ENCODE results near the gene GNB5.
"Not testable (repeated sequence)": the region's sequence is repeated elsewhere in the genome, so short reads cannot be mapped to it uniquely, and the experiment has no call there.

The GNB5 gene

DNA sequence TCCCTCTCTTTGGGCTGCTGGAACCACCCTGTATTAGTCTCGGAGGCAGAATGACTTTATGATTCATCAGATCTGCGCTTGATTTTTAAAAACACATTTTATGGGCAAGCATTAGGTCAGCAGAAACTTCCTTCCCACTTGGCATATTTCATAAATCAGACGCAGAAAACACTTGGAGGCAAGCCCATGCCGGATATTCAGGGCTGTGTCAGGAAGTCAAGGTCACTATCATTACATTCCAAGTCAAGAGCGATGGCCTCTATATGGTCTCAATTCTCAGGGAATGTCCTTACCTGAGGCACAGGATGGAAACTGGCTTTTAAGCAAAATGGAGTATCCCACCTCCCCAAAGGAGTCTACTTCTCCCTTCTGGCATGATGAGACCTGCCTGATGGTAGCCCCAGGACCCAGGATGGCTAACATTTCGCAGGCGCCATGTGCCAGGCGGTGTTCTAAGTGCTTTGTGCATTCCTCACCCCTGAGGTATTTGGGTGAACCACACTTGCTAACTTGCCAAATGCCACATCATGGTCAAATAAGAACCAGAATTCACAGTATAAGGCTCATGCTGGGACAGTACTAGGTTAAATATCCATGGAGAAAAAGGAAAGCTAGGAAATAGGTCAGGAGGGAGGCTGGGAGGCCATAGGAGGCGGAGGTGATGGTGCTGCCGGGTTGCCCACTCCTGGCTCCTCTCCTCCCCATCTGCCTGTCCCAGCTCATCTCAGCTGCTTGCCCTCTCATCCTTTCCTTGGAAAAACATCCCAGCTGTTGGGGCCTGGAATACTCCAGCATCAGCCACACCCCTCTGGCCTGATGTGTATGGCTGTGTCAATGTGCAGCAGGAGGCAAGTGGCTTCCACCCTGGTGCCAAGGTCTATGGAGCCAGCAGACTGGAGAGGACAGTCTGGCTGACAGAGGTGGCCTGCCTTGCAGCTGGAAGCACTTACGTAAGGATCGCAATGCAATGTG is 97.4 kb downstream of the GNB5 start:
- DNase-seq (ENCODE audit: low read depth in 3 of 3) = no peak

DNA sequence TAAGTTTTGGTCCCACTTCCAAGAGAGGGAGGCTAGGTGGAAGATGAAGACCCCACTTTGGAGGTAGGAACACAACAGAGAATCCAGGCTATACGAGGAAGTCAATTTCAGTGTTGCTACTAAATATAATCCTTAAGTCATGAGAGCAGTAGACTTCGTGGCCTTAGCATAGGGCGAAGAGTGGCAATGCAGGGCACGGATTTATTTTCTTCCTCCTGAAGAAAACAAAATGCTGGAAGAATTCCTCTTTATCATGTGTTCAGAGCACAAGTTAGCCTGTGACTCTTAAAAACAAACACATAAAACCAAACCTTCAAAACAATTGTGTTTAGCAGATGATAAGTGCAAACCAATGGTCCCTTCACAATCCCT is 98.0 kb downstream of the GNB5 start:
- no peak for DNase-seq (ENCODE audit: low read depth in 3 of 3)

DNA sequence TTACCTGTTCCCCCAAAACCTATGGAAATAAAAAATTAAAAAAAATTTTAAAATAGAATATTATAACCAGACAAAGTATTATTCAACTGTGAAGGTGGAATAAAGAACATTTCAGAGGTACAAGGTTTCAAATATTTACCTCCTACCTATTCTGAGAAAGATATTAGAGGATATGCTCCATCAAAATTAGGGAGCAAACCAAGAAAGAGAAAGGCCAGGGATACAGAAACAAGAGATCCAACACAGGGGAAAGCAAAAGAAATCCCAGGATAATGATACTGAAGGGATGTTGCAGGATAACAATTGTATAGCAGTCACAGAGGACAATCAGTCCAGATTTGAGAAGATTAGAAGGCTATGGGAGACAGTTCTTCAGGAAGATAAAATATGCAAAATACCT is 101.0 kb downstream of the GNB5 start:
- no peak for DNase-seq (ENCODE audit: low read depth in 3 of 3)

DNA sequence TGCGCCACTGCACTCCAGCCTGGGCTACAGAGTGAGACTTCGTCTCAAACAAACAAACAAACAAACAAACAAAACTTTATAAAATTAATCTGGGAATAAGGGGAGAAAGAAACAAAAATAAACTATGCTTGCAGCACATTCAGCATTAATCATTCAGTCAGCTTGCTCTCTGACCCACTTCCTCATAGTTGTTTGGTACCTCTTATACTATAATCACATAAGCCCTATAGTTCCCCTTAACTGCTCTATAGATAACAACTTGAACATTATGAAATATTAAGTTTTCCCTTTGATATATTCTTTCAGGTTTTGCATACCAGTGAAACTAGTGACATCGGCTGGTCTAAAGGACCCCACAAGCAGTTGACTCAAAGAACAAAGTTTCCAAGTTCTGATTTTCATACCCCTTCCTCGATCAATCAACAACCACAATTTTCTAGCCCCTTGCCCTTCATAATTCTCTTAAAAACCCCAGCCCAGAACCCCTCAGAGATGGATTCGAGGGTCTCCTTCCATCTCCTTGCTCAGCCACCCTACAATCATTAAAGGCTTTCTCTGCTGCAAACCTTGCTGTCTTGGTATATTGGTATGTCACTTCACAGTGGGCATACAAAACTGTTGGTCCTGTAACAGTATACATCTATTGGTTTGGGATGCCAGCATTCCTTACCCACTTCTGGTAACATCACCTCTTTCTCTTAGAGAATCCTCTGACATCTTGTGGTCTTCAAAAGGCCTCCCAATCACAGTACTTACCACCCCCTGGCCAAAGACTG is 105.0 kb downstream of the GNB5 start:
- DNase-seq (ENCODE audit: low read depth in 3 of 3) = no peak

DNA sequence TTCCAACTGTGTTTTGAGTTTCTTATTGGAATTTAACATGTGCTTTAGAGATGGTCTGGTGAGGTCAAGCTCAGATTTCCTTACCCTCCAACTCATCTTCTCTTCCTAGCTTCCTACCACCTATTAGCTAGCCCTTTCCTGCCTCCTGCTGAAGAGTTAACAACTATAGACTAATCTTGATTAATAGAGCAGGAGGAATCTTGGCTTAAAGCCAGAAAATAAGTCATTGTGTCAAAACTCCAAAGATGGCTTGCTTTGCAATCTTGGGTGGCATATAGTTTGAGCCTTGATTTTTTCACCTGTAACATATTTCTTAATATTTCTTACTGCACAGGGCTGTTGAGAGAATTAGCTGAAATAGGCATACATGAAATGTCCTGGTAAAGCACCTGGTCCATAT is 105.9 kb downstream of the GNB5 start:
- DNase-seq (ENCODE audit: low read depth in 3 of 3) = no peak

DNA sequence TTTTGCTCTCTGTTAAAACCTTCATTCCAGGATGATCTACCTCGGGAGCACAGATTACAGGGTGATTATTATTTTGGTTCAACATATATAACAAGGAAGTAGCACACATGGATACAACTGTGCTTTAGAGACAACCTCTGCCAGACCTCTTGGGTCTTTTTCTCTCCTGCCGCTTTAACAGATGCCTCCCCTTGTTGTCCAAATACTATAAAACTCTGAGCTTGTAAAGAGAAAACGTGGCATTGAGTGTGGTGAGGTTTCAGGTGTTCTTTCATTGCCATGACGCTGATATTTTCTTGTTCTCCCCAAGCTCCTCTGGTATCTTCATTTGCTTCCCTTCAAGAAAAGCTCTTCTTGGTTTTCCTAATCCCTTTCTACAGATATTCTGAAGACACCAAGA is 107.6 kb downstream of the GNB5 start:
- no peak for DNase-seq (ENCODE audit: low read depth in 3 of 3)

DNA sequence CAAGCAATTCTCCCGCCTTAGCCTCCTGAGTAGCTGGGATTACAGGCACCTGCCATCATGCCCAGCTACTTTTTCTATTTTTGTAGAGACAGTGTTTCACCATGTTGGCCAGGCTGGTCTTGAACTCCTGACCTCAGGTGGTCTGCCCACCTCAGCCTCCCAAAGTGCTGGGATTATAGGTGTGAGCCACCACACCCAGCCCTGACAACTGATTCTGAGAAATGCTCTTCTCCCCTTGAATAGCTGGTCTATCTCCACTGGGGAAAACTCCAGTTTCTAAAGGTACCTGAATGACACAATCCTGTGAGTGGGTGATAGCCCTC is 108.2 kb downstream of the GNB5 start:
- DNase-seq (ENCODE audit: low read depth in 3 of 3) = not testable (repeated sequence)

DNA sequence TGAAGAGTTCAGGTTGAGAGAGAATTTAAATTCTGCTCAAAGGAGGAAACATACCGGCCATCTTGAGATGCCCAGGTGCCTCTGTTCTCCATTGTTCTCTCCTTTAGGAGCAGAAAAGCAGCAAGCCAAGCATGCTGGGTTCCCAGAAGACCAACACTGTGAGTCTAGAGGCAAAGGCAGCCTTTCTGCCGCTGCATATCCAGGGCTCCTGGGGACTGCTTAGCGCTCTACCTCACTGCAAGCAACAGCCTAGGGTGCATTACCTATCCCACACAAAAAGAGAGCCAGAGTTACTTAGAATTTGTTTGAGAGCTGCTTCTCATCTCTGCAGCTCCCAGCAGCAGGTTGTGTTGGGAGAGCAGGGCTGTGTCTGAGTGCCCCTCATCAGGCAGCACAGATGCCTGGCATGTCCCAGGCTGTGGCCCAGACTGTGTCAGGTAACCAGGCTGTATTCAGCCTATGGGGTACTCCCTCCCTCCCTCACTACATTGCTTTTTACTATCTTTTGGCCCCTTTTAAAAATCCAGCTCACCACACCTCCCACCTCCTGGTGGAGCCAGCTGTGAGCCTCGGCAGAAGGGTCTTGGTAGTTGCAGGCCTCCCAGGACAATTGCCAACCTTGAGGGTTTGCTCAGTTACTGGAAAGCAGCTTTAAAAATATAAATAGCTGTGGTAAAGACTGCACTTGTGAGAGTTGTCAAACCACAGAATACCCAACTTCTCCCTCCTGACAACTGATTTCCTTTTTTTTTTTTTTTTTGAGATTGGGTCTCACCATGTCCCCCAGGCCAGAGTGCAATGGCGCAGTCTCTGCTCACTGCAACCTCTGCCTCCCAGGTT is 108.8 kb downstream of the GNB5 start:
- DNase-seq (ENCODE audit: low read depth in 3 of 3) = no peak

DNA sequence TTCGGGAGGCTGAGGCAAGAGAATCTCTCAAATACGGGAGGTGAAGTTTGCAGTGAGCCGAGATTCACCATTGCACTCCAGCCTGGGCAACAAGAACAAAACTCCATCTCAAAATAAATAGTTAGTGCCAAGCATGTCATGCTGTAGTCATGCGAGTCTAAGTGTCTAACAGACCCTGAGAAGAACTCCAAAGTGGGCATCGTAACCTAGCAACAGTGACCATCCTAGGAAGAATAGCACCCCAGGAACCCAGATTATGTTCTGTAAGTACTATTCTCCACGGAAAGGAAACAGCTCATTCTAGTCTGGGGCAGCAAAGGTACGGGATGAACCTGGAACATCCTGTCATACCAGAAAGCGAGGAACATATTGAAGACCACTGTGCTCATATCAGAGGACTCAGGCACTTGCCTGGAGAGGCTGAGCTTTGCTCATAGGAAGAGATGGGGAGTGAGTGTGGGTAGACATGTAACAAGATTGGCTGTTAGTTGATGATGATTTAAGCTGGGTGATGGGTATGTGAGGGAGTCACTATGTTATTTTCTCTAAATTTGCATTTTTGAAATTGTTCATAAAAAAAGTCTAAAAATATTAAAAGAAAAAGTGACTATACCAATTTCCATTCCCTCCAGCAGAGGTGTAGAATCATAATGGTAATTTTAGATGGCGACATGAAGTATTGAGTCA is 110.3 kb downstream of the GNB5 start:
- no peak for DNase-seq (ENCODE audit: low read depth in 3 of 3)

DNA sequence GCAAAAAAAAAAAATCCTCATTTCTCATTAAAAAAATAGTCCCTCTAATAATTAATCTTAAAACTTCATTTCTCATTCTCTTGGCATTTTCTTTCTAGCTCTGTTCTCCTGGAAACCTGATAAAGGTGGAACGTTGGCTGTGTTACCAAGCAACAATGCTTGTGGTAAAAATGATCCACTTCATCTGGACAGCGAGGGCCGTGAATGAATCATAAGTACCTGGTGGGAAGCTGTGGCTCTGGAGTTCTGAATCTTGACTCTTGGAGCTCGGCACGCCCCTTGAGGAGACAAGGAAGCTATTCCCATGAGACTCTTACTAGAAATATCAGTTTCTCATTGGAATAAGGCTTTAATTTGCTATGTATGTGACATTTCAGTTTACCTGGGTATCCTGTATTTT is 111.2 kb downstream of the GNB5 start:
- no peak for DNase-seq (ENCODE audit: low read depth in 3 of 3)

DNA sequence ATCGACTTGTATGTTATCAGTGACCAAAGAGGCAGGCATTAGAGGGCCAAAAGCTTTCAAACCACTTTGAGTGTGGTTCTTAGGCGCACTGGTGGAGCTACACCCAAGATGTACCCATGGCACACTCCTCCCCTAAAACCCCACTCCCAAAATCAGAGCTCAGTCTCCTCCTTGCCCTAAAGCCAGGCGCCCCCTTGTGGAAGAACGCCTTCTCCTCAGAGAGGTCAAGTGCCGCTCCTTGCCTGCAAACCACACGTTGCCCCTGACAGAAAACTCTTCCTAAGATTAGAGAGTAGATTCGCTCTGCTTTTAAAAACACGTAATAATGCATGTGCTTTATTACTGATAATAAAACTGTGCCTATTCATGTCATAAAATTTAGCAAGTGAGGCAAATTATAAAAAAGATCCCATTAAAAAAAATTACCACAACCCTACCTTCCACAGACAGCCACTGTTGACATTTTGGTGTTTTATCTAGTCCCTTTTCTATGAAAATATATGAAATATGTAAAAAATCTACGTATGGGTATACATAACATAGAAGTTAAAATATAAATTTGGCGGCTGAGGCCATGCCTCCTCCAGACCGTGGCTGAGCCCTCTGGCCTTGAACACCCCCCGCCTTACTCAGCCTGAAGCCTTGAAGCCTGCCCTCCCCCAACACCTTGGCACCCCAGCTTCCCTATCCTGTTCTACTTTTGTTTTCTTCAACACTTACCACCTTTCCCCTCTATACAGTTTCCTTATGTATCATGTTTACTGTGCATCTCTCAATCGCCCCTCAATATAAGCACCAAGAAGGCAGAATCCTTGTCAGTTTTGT is 112.1 kb downstream of the GNB5 start:
- peak; percentile 61 to 90 (median 78) for DNase-seq (ENCODE audit: low read depth in 3 of 3)

DNA sequence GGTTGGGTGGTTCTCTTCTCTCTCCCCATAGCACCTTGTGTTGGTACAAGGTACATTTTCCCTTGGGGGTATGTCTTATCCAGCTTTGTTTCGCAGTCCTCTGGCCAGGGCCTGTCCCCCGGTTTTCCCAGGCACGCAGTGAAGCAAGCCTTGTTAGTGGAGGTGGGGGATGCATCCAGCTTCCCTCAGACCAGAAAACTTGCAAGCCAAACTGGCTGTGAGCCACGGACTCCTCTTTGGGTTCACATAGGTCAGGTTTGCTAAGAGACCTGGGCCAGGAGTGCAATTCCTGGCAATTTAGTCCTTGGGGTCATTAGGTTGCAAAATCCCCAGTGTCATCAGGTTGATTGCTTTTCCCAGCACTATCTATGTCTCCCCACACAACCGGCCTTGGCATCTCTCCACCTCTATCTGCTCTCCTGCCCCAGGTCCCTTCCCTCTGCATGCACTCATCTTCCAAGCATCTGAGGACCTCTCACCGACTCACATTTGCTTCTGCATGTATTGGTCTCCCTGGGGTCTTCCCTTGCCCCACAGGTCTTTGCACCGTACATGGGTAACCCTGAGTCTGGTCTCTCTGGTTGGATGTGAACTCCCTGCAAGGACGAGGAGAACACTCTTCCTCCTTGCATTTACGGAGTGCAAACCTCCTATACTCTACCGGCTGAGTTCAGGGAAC is 112.9 kb downstream of the GNB5 start:
- DNase-seq (ENCODE audit: low read depth in 3 of 3) = no peak

DNA sequence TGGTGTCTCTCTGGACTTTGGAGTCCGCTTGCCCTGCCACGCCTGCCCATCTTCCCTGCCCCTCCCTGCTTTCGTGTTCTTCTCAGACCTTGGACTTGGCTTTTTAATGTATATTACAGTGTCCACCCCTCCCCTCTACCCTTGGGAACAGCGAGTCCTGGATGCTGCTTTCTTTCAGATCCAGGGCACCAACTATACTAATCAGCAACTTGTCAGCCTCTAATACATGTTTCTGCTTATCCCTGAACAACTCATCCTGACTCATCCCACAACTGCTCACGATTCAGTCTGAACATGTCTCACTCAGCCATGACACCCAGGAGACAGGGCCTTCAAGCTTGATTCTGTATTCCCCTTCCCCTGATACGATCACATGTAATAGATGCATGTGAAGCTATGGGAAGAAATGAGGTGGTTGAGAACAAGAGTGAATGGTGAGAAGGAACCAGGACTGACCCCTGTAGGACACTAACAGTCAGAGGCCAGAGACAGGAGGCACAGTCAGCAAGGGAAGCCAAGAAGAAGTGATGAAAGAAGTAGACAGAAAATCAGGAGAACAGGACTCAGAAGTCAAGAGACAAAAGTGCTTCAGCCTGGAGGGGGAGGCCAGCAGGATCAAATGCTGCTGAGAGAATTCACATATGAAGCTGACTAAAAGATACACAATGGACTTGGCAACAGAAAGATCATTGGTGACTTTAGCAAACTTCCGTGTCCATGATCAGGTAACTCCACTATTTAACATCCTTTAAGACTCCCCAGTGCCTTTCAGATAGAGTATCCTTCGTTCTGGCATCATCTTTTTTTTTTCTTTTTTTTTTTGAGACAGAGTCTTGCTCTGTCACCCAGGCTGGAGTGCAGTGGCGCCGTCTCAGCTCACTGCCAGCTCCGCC is 114.1 kb downstream of the GNB5 start:
- DNase-seq (ENCODE audit: low read depth in 3 of 3) = peak in 2 of 3 donors; percentile 8 to 13

DNA sequence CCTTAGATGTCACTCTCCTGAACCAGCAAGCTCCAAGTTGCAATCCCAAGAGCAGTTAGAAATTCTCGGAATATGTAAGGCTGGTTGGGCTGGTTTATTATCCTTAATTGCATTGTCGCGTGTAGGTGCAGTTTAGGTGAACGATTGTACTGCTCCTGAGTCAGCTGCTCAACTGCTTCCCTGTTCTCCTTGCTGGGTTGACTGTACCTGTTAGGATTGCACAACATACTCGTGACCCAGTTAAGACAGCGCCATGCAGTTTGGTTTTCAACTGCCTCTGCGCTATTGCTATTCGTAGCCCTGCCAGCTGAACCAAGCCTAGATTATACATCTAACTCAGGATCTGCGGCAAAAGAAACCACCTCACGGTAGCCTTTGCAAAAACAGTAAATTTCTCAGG is 119.6 kb downstream of the GNB5 start:
- DNase-seq (ENCODE audit: low read depth in 3 of 3) = no peak

DNA sequence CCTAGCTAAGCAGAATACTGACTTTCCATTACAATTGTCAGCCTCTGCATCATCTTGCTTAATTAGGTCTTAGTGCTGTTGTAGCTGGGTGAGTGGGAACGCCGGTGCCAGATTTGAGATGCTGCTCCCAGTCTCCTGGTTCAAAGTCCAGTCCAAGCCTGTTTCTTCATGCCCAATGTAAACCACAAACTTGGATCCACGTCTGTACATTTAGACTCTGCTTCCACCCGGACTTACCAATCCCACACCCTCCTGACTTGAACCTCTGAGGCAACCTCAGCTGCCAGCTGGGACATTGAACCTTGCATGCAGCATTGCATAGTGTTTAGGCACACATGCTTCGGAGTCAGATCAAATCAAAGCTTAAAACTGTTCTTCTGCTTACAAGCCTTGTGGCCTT is 121.6 kb downstream of the GNB5 start:
- DNase-seq (ENCODE audit: low read depth in 3 of 3) = no peak

DNA sequence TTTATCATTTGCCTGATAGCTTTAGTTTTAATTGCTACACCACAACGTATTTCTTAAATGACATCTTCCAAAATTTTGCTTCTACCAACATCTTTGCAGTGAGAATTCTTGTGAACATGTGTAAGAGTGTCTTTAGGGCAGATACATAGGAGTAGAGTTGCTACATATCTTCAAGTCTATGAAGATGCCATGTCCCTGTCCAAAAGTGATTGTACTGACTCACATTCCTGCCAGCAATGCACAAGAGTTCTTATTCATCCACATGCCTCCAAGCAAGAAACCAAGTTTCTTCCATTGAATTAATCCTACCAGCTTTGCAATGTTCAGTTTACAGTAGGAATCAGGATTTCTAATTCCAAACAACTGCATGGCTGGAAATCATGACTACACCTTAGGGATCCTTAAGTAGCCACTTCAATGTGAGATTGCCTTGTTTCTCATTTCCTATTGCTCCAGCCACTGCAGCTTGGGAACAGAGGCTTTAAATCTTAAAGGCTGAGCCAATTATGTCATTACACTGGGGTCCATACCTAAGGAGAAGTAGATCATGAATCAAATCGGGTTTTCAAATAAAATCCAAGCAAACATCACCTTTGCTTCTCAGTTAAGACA is 123.1 kb downstream of the GNB5 start:
- no peak for DNase-seq (ENCODE audit: low read depth in 3 of 3)

DNA sequence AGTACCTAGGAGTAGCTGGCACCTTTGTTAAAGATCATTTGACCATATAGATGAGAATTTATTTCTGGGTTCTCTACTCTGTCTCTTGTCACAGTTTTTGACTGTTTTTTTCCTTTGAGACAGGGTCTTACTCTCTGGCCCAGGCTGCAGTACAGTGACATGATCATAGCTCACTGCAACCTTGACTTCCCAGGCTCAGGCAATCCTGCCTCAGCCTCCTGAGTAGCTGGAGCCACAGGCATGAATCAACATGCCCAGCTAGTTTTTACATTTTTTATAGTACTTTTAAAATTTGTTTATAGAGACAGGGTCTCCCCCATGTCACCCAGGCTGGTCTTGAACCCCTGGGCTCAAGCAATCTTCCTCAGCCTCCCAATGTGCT is 123.7 kb downstream of the GNB5 start:
- DNase-seq (ENCODE audit: low read depth in 3 of 3) = no peak

DNA sequence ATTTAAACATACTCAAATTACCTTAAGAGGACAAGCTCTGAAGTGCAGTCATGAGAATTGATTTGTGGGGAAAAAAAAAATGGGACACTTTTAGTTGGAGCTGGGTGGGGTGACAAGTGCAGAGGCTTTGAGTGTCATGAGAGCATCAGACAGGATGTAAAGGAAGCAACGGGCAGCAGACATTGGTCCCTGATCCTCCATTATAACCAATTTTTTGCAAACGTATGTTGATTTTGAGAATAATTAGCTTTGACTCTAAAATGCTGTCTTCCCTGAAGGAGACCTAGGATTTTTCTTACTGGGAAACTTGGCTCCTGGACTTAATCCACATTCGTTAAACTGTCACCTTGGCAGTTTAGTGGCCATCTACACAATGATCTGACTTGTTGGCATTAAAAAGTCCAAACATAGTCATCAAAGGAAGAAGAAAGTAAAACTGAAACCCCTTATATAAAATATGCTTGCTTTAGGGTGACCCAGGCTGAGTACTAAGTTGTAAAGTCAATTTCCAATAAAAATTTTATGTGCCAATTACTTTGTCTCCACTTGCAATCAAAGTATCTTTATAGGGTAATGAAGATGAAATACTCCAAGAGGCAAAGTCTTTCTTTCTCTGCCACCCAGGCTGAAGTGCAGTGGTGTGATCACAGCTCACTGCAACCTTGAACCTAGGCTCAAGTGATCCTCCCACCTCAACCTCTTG is 124.2 kb downstream of the GNB5 start:
- DNase-seq (ENCODE audit: low read depth in 3 of 3) = no peak
